Lower leg skin (tissue), 3 donors: ENCODE results near the gene EP400.

Experiments used
- CTCF ChIP-seq, 3 donors: fragments of 450-650 bp; IDR thresholded peaks; one replicate each; pipeline ENCODE4 v1.5.1; 2016; ENCODE audit warnings: antibody characterized with exemption in 3 of 3, mild to moderate bottlenecking in 3 of 3, moderate library complexity in 2 of 3
- POLR2A ChIP-seq, 2 donors: fragments of 450-650 bp; IDR thresholded peaks; one replicate each; pipeline ENCODE4 v1.6.1; 2016 to 2017; ENCODE audit warnings: antibody characterized with exemption in 2 of 2, mild to moderate bottlenecking in 1 of 2, moderate library complexity in 1 of 2

- no peak for TF ChIP-seq CTCF (IDR thresholded peaks at IDR 0.05)
- no peak for TF ChIP-seq POLR2A (IDR thresholded peaks at IDR 0.05)
Measured at GRCh38 chr12:132066749-132067148, 117.0 kb downstream of the EP400 start.
